ENCODE results near the gene RHBDF2. TPM values are rescaled to one million over a fixed set of nuclear protein-coding genes. Genes with fewer than 3 reads are reported as not detected.

The RHBDF2 gene
- 2.4 TPM for polyA plus RNA-seq (2013, experiment 1 of 2)
- polyA plus RNA-seq (2013, experiment 2 of 2): 2.3 TPM

DNA sequence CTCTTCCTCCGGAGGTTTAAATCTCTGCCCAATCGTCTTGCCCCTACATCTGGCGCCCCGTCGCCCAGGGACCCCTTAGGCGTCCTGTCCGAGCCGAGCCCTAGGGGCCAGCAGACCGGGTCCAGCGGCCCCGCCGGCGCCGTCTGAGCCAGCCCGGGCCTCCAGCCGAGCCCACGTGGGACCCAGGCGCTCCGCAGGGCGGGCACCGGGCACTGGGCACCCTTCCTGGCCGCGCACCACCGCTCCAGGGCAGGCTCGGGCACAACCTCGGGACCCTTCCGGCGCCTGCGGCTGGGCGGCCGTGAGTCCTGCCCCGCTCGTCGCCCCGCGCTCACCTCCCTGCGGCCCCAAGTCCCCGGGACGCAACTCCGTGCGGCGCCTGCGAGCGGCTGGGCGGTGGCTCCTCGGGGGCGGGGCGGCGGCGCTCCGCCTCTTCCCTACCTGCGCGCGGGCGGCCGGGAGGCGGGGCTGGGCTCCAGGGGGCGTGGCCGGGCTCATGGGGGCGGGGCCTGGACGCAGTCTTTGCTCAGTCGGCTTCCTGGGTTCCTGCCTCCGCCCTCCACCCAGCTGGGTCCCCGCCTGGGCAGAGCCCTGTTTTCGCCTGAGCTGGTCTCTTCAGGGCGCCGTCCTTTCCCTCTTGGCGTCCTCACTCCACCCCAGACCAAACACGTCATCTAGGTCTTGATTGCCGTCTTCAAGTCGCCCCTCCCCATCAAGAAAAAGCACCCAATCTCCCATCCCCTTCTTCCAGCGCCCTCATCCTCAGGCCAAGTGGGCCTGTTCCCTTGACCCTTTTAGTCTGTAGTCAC is at the start of gene RHBDF2:
TSS of gene RHBDF2 (minus strand) at position 406 of the 809 bp plus-strand sequence. CDS start 19,899 bp downstream, outside the sequence.
- Histone ChIP-seq H3K27ac (replicated peaks; ENCODE audit: low read length) (no peak within 1 kb of the TSS), H3K79me1 (ENCODE audit: low read depth, low read length) (no peaks in the 10 kb centered on the region), H2BK12ac (ENCODE audit: low read length) (peak within 1 kb of the TSS; percentile 75), H4K8ac (ENCODE audit: low read depth, low read length) (peak within 1 kb of the TSS; percentile 56), H3K9me3 (replicated peaks in 1 of 2; ENCODE audit: control insufficient read depth in 2 of 2, insufficient read depth in 1 of 2, low read depth in 1 of 2, low read length in 2 of 2) (no peaks in the 10 kb centered on the region), H3K27me3 (ENCODE audit: control insufficient read depth in 3 of 3, insufficient read depth in 3 of 3, low read depth in 1 of 3, low read length in 3 of 3) (peaks cover 5 to 75% (median 14%) of the 10 kb centered on the region in 3 experiments), H3K4me3 (ENCODE audit: low read length in 2 of 2) (peak within 1 kb of the TSS; percentile 42 to 81), H3K4me1 (ENCODE audit: control insufficient read depth in 2 of 2, insufficient read depth in 1 of 2, low read depth in 1 of 2, low read length in 2 of 2) (peaks cover 11 to 28% of the 10 kb centered on the region in 2 donors), H2BK120ac (ENCODE audit: low read depth, low read length) (no peak within 1 kb of the TSS), H4K91ac (ENCODE audit: low read depth, low read length, poor library complexity) (peak within 1 kb of the TSS; percentile 64), H2AFZ (ENCODE audit: low read length) (peak within 1 kb of the TSS; percentile 90), H3K14ac (ENCODE audit: low read length) (no peak within 1 kb of the TSS), H3K23ac (ENCODE audit: low read depth, low read length, poor library complexity) (peak within 1 kb of the TSS; percentile 52), H3K18ac (ENCODE audit: low read length) (peak within 1 kb of the TSS; percentile 90), H2BK15ac (ENCODE audit: low read length) (peak within 1 kb of the TSS; percentile 60), H2AK5ac (ENCODE audit: low read depth, low read length) (peak within 1 kb of the TSS; percentile 97), H2BK5ac (ENCODE audit: low read length) (peak within 1 kb of the TSS; percentile 85), H3K9ac (ENCODE audit: low read depth, low read length, poor library complexity) (peak within 1 kb of the TSS; percentile 79), H3K4ac (ENCODE audit: low read length) (no peak within 1 kb of the TSS), H3K4me2 (ENCODE audit: insufficient read depth, low read length, poor library complexity, severe bottlenecking) (peak within 1 kb of the TSS; percentile 97), H3K36me3 (replicated peaks in 1 of 2; ENCODE audit: control insufficient read depth in 2 of 2, insufficient read depth in 2 of 2, low read length in 2 of 2) (no peaks in the 10 kb centered on the region)
- WGBS, 2 donors (ENCODE audit: extremely low coverage in 2 of 2, insufficient read length in 2 of 2, insufficient replicate concordance in 1 of 2): no CpG with 5 or more reads among the region's 72 CpGs
- DNase-seq (ENCODE audit: low spot score): peak; percentile 78

DNA sequence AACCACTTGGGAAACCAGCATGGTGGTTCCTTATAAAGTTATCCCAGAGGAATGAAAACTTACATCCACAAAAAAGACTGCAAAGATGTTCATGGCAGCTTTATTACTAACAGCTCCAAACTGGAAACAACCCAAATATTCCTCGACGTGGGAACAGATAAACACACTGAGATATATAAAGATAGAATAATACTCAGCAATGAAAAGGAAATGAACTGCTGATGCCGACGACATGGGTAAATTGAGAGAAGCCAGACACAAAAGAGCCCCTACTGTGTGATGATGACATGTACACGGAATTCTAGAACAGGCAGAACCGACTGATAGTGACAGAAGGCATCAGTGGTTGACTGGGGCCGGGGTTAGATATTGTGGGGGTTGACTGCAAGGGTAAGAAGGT is 48.3 kb upstream of the RHBDF2 start:
- H2BK15ac ChIP-seq (ENCODE audit: low read length): no peak overlapping the region
- H2BK12ac ChIP-seq (ENCODE audit: low read length): no peak overlapping the region
- H3K36me3 ChIP-seq (replicated peaks in 1 of 2; ENCODE audit: control insufficient read depth in 2 of 2, insufficient read depth in 2 of 2, low read length in 2 of 2): no peaks in the 10 kb centered on the region
- no peak for DNase-seq (ENCODE audit: low spot score)
- peaks cover 0 to 23% (median 5%) of the 10 kb centered on the region in 3 experiments for H3K27me3 ChIP-seq (ENCODE audit: control insufficient read depth in 3 of 3, insufficient read depth in 3 of 3, low read depth in 1 of 3, low read length in 3 of 3)
- no peak overlapping the region for H3K27ac ChIP-seq (replicated peaks; ENCODE audit: low read length)
- no peak overlapping the region for H3K14ac ChIP-seq (ENCODE audit: low read length)
- no peak overlapping the region for H4K91ac ChIP-seq (ENCODE audit: low read depth, low read length, poor library complexity)
- H3K4ac ChIP-seq (ENCODE audit: low read length): no peak overlapping the region
- H3K4me1 ChIP-seq (ENCODE audit: control insufficient read depth in 2 of 2, insufficient read depth in 1 of 2, low read depth in 1 of 2, low read length in 2 of 2): peaks cover 7 to 35% of the 10 kb centered on the region in 2 donors
- no peak overlapping the region for H2AK5ac ChIP-seq (ENCODE audit: low read depth, low read length)
- H3K4me2 ChIP-seq (ENCODE audit: insufficient read depth, low read length, poor library complexity, severe bottlenecking): no peak overlapping the region
- no peak overlapping the region for H4K8ac ChIP-seq (ENCODE audit: low read depth, low read length)
- H3K9ac ChIP-seq (ENCODE audit: low read depth, low read length, poor library complexity): no peak overlapping the region
- no peaks in the 10 kb centered on the region for H3K9me3 ChIP-seq (replicated peaks in 1 of 2; ENCODE audit: control insufficient read depth in 2 of 2, insufficient read depth in 1 of 2, low read depth in 1 of 2, low read length in 2 of 2)
- no peak overlapping the region for H2BK5ac ChIP-seq (ENCODE audit: low read length)
- no CpG with 5 or more reads among the region's 7 CpGs for WGBS, 2 donors (ENCODE audit: extremely low coverage in 2 of 2, insufficient read length in 2 of 2, insufficient replicate concordance in 1 of 2)
- no peak overlapping the region for H2BK120ac ChIP-seq (ENCODE audit: low read depth, low read length)
- no peak overlapping the region for H2AFZ ChIP-seq (ENCODE audit: low read length)
- no peaks in the 10 kb centered on the region for H3K79me1 ChIP-seq (ENCODE audit: low read depth, low read length)
- H3K18ac ChIP-seq (ENCODE audit: low read length): no peak overlapping the region
- H3K4me3 ChIP-seq (ENCODE audit: low read length in 2 of 2): no peak overlapping the region
- H3K23ac ChIP-seq (ENCODE audit: low read depth, low read length, poor library complexity): no peak overlapping the region

DNA sequence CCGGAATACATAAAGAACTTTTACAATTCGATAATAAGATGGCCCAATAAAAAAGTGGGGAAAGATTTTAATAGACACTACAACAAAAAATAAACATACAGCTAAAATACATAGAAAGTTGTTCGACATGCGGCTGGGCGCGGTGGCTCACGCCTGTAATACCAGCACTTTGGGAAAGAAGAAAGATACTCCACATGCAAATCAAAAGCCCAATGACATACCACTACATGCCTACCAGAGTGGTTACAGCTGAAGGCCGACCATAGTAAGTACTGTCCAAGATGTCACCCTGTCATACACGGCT is 47.9 kb upstream of the RHBDF2 start:
- no peaks in the 10 kb centered on the region for H3K79me1 ChIP-seq (ENCODE audit: low read depth, low read length)
- no peak overlapping the region for H3K4me3 ChIP-seq (ENCODE audit: low read length in 2 of 2)
- peaks cover 8 to 39% of the 10 kb centered on the region in 2 donors for H3K4me1 ChIP-seq (ENCODE audit: control insufficient read depth in 2 of 2, insufficient read depth in 1 of 2, low read depth in 1 of 2, low read length in 2 of 2)
- no peak overlapping the region for H3K18ac ChIP-seq (ENCODE audit: low read length)
- no peak overlapping the region for H4K91ac ChIP-seq (ENCODE audit: low read depth, low read length, poor library complexity)
- peaks cover 0 to 27% (median 7%) of the 10 kb centered on the region in 3 experiments for H3K27me3 ChIP-seq (ENCODE audit: control insufficient read depth in 3 of 3, insufficient read depth in 3 of 3, low read depth in 1 of 3, low read length in 3 of 3)
- H3K23ac ChIP-seq (ENCODE audit: low read depth, low read length, poor library complexity): no peak overlapping the region
- no peak overlapping the region for H4K8ac ChIP-seq (ENCODE audit: low read depth, low read length)
- no peak overlapping the region for H2BK120ac ChIP-seq (ENCODE audit: low read depth, low read length)
- H3K4me2 ChIP-seq (ENCODE audit: insufficient read depth, low read length, poor library complexity, severe bottlenecking): no peak overlapping the region
- no peak overlapping the region for H2BK5ac ChIP-seq (ENCODE audit: low read length)
- no peak overlapping the region for H2BK15ac ChIP-seq (ENCODE audit: low read length)
- H2AFZ ChIP-seq (ENCODE audit: low read length): no peak overlapping the region
- no peak overlapping the region for H2BK12ac ChIP-seq (ENCODE audit: low read length)
- H3K9ac ChIP-seq (ENCODE audit: low read depth, low read length, poor library complexity): no peak overlapping the region
- H3K27ac ChIP-seq (replicated peaks; ENCODE audit: low read length): no peak overlapping the region
- no peak overlapping the region for H2AK5ac ChIP-seq (ENCODE audit: low read depth, low read length)
- no peaks in the 10 kb centered on the region for H3K36me3 ChIP-seq (replicated peaks in 1 of 2; ENCODE audit: control insufficient read depth in 2 of 2, insufficient read depth in 2 of 2, low read length in 2 of 2)
- DNase-seq (ENCODE audit: low spot score): no peak
- H3K4ac ChIP-seq (ENCODE audit: low read length): no peak overlapping the region
- WGBS, 2 donors (ENCODE audit: extremely low coverage in 2 of 2, insufficient read length in 2 of 2, insufficient replicate concordance in 1 of 2): no CpG with 5 or more reads among the region's 9 CpGs
- H3K14ac ChIP-seq (ENCODE audit: low read length): no peak overlapping the region
- no peaks in the 10 kb centered on the region for H3K9me3 ChIP-seq (replicated peaks in 1 of 2; ENCODE audit: control insufficient read depth in 2 of 2, insufficient read depth in 1 of 2, low read depth in 1 of 2, low read length in 2 of 2)

DNA sequence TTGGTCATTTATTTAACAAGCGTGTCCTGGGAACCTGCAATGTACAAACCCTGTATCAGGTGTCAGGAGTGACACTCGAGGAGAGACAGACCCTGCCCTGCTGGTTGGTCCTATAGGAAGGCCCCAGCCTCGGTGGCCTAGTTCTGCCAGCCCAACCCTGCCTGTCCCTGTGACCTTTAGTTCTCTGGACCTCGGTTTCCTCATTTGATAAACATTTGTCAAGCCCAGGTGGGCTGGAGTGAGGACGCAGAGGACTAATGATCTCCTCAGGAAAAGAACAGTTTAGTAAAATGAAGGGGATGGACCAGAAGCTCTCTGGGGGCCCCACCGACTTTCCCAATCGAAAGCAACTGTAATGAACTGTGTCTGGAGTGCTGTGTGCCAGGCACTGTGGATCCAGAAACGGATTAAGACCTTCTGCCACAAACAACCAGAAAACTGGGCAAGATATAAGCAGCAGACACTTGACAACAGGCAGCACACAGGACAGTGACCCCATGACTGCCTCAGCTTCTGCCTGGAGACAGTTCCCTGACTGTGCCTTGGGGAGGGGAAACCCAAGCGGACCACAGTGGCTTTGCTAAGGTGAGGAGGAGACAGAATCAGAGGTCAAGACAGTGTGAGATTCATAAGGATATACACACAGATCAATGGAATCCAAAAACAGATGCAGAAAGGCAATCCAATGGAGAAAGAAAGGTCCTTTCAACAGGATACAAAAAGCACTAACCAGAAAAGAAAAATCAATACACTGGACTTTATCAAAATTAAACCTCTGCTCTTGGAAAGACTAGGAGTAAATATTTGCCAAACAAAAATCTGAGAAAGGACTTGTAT is 47.4 kb upstream of the RHBDF2 start:
- H3K4me2 ChIP-seq (ENCODE audit: insufficient read depth, low read length, poor library complexity, severe bottlenecking): no peak overlapping the region
- H4K8ac ChIP-seq (ENCODE audit: low read depth, low read length): no peak overlapping the region
- no peaks in the 10 kb centered on the region for H3K36me3 ChIP-seq (replicated peaks in 1 of 2; ENCODE audit: control insufficient read depth in 2 of 2, insufficient read depth in 2 of 2, low read length in 2 of 2)
- no peak for DNase-seq (ENCODE audit: low spot score)
- no peak overlapping the region for H3K23ac ChIP-seq (ENCODE audit: low read depth, low read length, poor library complexity)
- no peak overlapping the region for H3K27ac ChIP-seq (replicated peaks; ENCODE audit: low read length)
- H3K4me1 ChIP-seq (ENCODE audit: control insufficient read depth in 2 of 2, insufficient read depth in 1 of 2, low read depth in 1 of 2, low read length in 2 of 2): peaks cover 8 to 39% of the 10 kb centered on the region in 2 donors
- H2BK5ac ChIP-seq (ENCODE audit: low read length): no peak overlapping the region
- no peak overlapping the region for H3K4me3 ChIP-seq (ENCODE audit: low read length in 2 of 2)
- H2BK15ac ChIP-seq (ENCODE audit: low read length): no peak overlapping the region
- H4K91ac ChIP-seq (ENCODE audit: low read depth, low read length, poor library complexity): no peak overlapping the region
- H3K9ac ChIP-seq (ENCODE audit: low read depth, low read length, poor library complexity): no peak overlapping the region
- no peaks in the 10 kb centered on the region for H3K79me1 ChIP-seq (ENCODE audit: low read depth, low read length)
- no peak overlapping the region for H2AK5ac ChIP-seq (ENCODE audit: low read depth, low read length)
- no peaks in the 10 kb centered on the region for H3K9me3 ChIP-seq (replicated peaks in 1 of 2; ENCODE audit: control insufficient read depth in 2 of 2, insufficient read depth in 1 of 2, low read depth in 1 of 2, low read length in 2 of 2)
- H3K27me3 ChIP-seq (ENCODE audit: control insufficient read depth in 3 of 3, insufficient read depth in 3 of 3, low read depth in 1 of 3, low read length in 3 of 3): peaks cover 0 to 33% (median 8%) of the 10 kb centered on the region in 3 experiments
- peak overlapping the region; percentile 10 for H2AFZ ChIP-seq (ENCODE audit: low read length)
- no CpG with 5 or more reads among the region's 9 CpGs for WGBS, 2 donors (ENCODE audit: extremely low coverage in 2 of 2, insufficient read length in 2 of 2, insufficient replicate concordance in 1 of 2)
- H2BK12ac ChIP-seq (ENCODE audit: low read length): no peak overlapping the region
- H3K4ac ChIP-seq (ENCODE audit: low read length): no peak overlapping the region
- H2BK120ac ChIP-seq (ENCODE audit: low read depth, low read length): no peak overlapping the region
- no peak overlapping the region for H3K18ac ChIP-seq (ENCODE audit: low read length)
- no peak overlapping the region for H3K14ac ChIP-seq (ENCODE audit: low read length)
